Astrocyte (in vitro differentiated cells and primary cell): ENCODE results near the gene FAM221A. TPM values are rescaled to one million over a fixed set of nuclear protein-coding genes. Genes with fewer than 3 reads are reported as not detected.
"Not testable (repeated sequence)": the region's sequence is repeated elsewhere in the genome, so short reads cannot be mapped to it uniquely, and the experiment has no call there.

Source experiments
- DNase-seq: peaks from one replicate; pipeline ENCODE4 v3.0.0-alpha.2; 2010; ENCODE audit warnings: low read depth
- FAIRE-seq: peaks from 2 replicates; lab custom pipeline; 2011; peaks lifted over from hg19 to GRCh38; lab: Jason Lieb, UNC
- H2AFZ ChIP-seq: 2 replicates; pipeline ENCODE4 v1.6.0; 2012; ENCODE audit warnings: low read depth, low read length, inconsistent platforms
- H3K27ac ChIP-seq: 2 replicates; pipeline ENCODE4 v1.5.1; 2011; ENCODE audit warnings: low read depth, low read length, inconsistent platforms
- H3K27me3 ChIP-seq: 2 replicates; pipeline ENCODE4 v1.6.0; 2011; ENCODE audit warnings: low read length, inconsistent platforms; ENCODE audit not compliant: insufficient read depth
- H3K36me3 ChIP-seq: 2 replicates; pipeline ENCODE4 v1.5.1; 2011; ENCODE audit warnings: low read length, inconsistent platforms; ENCODE audit not compliant: insufficient read depth
- H3K4me1 ChIP-seq: 2 replicates; pipeline ENCODE4 v1.5.1; 2011; ENCODE audit warnings: low read length, inconsistent platforms; ENCODE audit not compliant: insufficient read depth
- H3K4me2 ChIP-seq: 2 replicates; pipeline ENCODE4 v1.6.0; 2012; ENCODE audit warnings: low read length, inconsistent platforms
- H3K4me3 ChIP-seq: 2 replicates; pipeline ENCODE4 v1.5.1; 2011; ENCODE audit warnings: low read depth, mild to moderate bottlenecking, low read length, inconsistent platforms; ENCODE audit not compliant: insufficient read depth
- H3K79me2 ChIP-seq: 2 replicates; pipeline ENCODE4 v1.6.0; 2012; ENCODE audit warnings: mild to moderate bottlenecking, low read length, inconsistent platforms; ENCODE audit not compliant: insufficient read depth
- H3K9ac ChIP-seq: 2 replicates; pipeline ENCODE4 v1.6.0; 2012; ENCODE audit warnings: mild to moderate bottlenecking, low read length, inconsistent platforms
- H3K9me3 ChIP-seq: 2 replicates; pipeline ENCODE4 v1.5.1; 2012; ENCODE audit warnings: low read depth, mild to moderate bottlenecking, low read length, inconsistent platforms; ENCODE audit not compliant: insufficient read depth
- H4K20me1 ChIP-seq: 2 replicates; pipeline ENCODE4 v1.6.0; 2012; ENCODE audit warnings: low read length, inconsistent platforms; ENCODE audit not compliant: insufficient read depth
- H3K27ac Mint-ChIP-seq: one replicate; pipeline ENCODE4 v1.8.0; 2021; ENCODE audit warnings: mild to moderate bottlenecking, mixed read lengths; ENCODE audit not compliant: unreplicated experiment
- H3K27me3 Mint-ChIP-seq: one replicate; pipeline ENCODE4 v1.8.0; 2021; ENCODE audit warnings: low read depth, mixed read lengths; ENCODE audit not compliant: unreplicated experiment
- H3K36me3 Mint-ChIP-seq: one replicate; pipeline ENCODE4 v1.8.0; 2021; ENCODE audit warnings: low read depth, mixed read lengths; ENCODE audit not compliant: unreplicated experiment
- H3K4me1 Mint-ChIP-seq: one replicate; pipeline ENCODE4 v1.8.0; 2021; ENCODE audit warnings: low read depth, mixed read lengths; ENCODE audit not compliant: unreplicated experiment
- H3K4me3 Mint-ChIP-seq: one replicate; pipeline ENCODE4 v1.8.0; 2021; ENCODE audit warnings: mild to moderate bottlenecking, moderate library complexity, mixed read lengths; ENCODE audit not compliant: unreplicated experiment
- H3K9me3 Mint-ChIP-seq: one replicate; pipeline ENCODE4 v1.8.0; 2021; ENCODE audit warnings: mild to moderate bottlenecking, mixed read lengths; ENCODE audit not compliant: unreplicated experiment
- CTCF ChIP-seq: IDR thresholded peaks from 2 replicates; pipeline ENCODE4 v1.5.1; 2011; ENCODE audit warnings: low read depth, mild to moderate bottlenecking, inconsistent platforms, low read length, moderate library complexity; ENCODE audit not compliant: insufficient read depth
- EZH2 ChIP-seq: IDR thresholded peaks from 2 replicates; pipeline ENCODE4 v1.6.1; 2012; ENCODE audit warnings: mild to moderate bottlenecking, low read length, inconsistent platforms; ENCODE audit not compliant: insufficient read depth
- total RNA-seq: library from RNA; stranded (reverse); gene quantifications from 2 replicates; pipeline ENCODE4 v1.2.1, GENCODE V29; 2021

The FAM221A gene
- total RNA-seq, 1 donor from 2014 or later = 3.0 TPM

DNA sequence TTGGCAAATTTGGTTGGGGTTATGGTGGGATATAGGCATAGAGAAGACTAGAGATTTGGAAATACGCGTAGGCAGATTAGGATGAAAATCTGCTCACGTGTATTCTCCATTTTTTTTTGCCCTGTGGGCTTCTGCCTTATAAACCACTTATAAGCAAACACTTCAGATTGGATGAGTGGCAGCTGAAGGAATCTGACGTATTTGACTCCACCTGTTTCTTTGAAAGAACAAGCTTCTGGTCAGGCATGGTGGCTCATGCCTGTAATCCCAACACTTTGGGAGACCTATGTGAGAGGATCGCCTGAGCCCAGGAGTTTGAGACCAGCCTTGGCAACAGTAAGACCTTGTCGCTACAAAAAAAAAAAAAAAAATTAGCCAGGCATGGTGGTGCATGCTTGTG lies 35.1 kb downstream of the FAM221A start:
- Mint-ChIP-seq H3K9me3 (no peaks in the 10 kb centered on the region), H3K27me3 (no peaks in the 10 kb centered on the region), H3K36me3 (no peaks in the 10 kb centered on the region), H3K27ac (no peak overlapping the region), H3K4me3 (no peak overlapping the region), H3K4me1 (peaks cover 20% of the 10 kb centered on the region)
- Histone ChIP-seq H3K4me3 (no peak overlapping the region), H3K27me3 (no peaks in the 10 kb centered on the region), H3K36me3 (no peaks in the 10 kb centered on the region), H2AFZ (no peak overlapping the region), H3K27ac (no peak overlapping the region), H3K9ac (no peak overlapping the region), H3K9me3 (no peaks in the 10 kb centered on the region), H4K20me1 (no peaks in the 10 kb centered on the region), H3K4me2 (no peak overlapping the region), H3K79me2 (no peaks in the 10 kb centered on the region), H3K4me1 (peaks cover 18% of the 10 kb centered on the region)
- TF ChIP-seq CTCF (no peak), EZH2 (no peak)
- DNase-seq (no peak), FAIRE-seq (no peak)

GRCh38 chr7:23717788-23718187 lies 37.8 kb downstream of the FAM221A start:
- Mint-ChIP-seq H3K36me3 (no peaks in the 10 kb centered on the region), H3K4me1 (peaks cover 14% of the 10 kb centered on the region), H3K9me3 (no peaks in the 10 kb centered on the region), H3K27me3 (peaks cover 3% of the 10 kb centered on the region), H3K27ac (no peak overlapping the region), H3K4me3 (no peak overlapping the region)
- Histone ChIP-seq H3K4me3 (no peak overlapping the region), H3K27ac (no peak overlapping the region), H3K4me2 (no peak overlapping the region), H3K27me3 (no peaks in the 10 kb centered on the region), H3K36me3 (no peaks in the 10 kb centered on the region), H2AFZ (no peak overlapping the region), H3K4me1 (peaks cover 15% of the 10 kb centered on the region), H3K79me2 (no peaks in the 10 kb centered on the region), H4K20me1 (no peaks in the 10 kb centered on the region), H3K9ac (no peak overlapping the region), H3K9me3 (no peaks in the 10 kb centered on the region)
- DNase-seq (no peak), FAIRE-seq (no peak)
- TF ChIP-seq CTCF (no peak), EZH2 (no peak)

DNA sequence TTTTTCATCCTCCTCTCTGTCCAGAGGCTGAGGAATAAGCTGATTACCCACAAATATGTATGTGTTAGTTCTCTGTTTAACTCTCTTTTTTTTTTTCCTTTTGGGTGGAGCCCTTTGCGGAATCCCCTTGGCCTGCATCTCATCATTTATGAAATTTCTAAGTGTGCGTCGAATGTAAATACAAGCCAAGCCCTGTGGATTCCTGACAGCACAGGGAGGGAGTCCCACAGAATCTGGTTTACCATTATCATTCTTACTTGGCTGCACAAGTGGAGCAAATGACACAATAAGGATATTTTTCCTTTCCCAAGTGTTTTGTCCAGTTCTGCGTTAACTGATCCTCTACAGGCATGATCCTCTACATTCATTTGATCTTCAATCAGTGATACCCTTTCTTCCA lies 41.5 kb downstream of the FAM221A start:
- no peaks in the 10 kb centered on the region for H3K36me3 ChIP-seq
- H3K4me1 Mint-ChIP-seq = no peaks in the 10 kb centered on the region
- no peaks in the 10 kb centered on the region for H3K9me3 ChIP-seq
- peaks cover 2% of the 10 kb centered on the region for H3K9me3 Mint-ChIP-seq
- no peak for FAIRE-seq
- H3K4me2 ChIP-seq = no peak overlapping the region
- TF ChIP-seq EZH2 = no peak
- no peak for TF ChIP-seq CTCF
- no peak overlapping the region for H3K9ac ChIP-seq
- no peak for DNase-seq
- H3K27me3 Mint-ChIP-seq = peaks cover 3% of the 10 kb centered on the region
- no peaks in the 10 kb centered on the region for H3K36me3 Mint-ChIP-seq
- H3K4me3 ChIP-seq = no peak overlapping the region
- H3K27ac Mint-ChIP-seq = no peak overlapping the region
- no peaks in the 10 kb centered on the region for H3K79me2 ChIP-seq
- no peak overlapping the region for H2AFZ ChIP-seq
- no peaks in the 10 kb centered on the region for H3K27me3 ChIP-seq
- no peak overlapping the region for H3K27ac ChIP-seq
- no peaks in the 10 kb centered on the region for H4K20me1 ChIP-seq
- H3K4me3 Mint-ChIP-seq = no peak overlapping the region
- H3K4me1 ChIP-seq = no peaks in the 10 kb centered on the region

- H3K4me3 Mint-ChIP-seq, FAIRE-seq, DNase-seq, H3K9me3 Mint-ChIP-seq, H3K4me1 ChIP-seq, H3K4me2 ChIP-seq, H3K27ac Mint-ChIP-seq, H3K4me1 Mint-ChIP-seq, H3K36me3 ChIP-seq, H3K27me3 ChIP-seq, H3K9me3 ChIP-seq, H3K4me3 ChIP-seq, H4K20me1 ChIP-seq, H3K9ac ChIP-seq, H3K79me2 ChIP-seq, H3K36me3 Mint-ChIP-seq, H3K27me3 Mint-ChIP-seq, H3K27ac ChIP-seq, H2AFZ ChIP-seq: not testable (repeated sequence)
Measured at GRCh38 chr7:23722587-23723216, 42.7 kb downstream of the FAM221A start.
